Stomach (tissue), 9 donors: ENCODE measurements around the gene TLL1. TPM values are rescaled to one million over a fixed set of nuclear protein-coding genes. Genes with fewer than 3 reads are reported as not detected.

Source experiments
- DNase-seq, 2 donors: peaks; one replicate each; pipeline versions ENCODE4 v3.0.0 to v3.0.0-alpha.2; 2013 to 2019
- H3K27ac ChIP-seq, 5 donors: fragments of 200-600 bp in 4 of 5; sonication (generic) in 4 of 5; one replicate each; pipeline ENCODE4 v1.5.1; 2013 to 2019; ENCODE audit warnings: mild to moderate bottlenecking in 1 of 5, moderate library complexity in 1 of 5
- H3K27me3 ChIP-seq, 3 donors: fragments of 200-600 bp; sonication (generic); one replicate each; pipeline ENCODE4 v1.5.1; 2017 to 2019; ENCODE audit warnings: mixed run types in 1 of 3
- H3K36me3 ChIP-seq, 4 donors: fragments of 200-600 bp; sonication (generic); 1 replicate in 3 of 4; 2 replicates in 1 of 4; pipeline ENCODE4 v1.5.1; 2016 to 2019
- H3K4me1 ChIP-seq, 4 donors: fragments of 200-600 bp; sonication (generic); one replicate each; pipeline ENCODE4 v1.5.1; 2016 to 2019
- H3K4me3 ChIP-seq, 4 donors: fragments of 200-600 bp; sonication (generic) in 3 of 4; one replicate each; pipeline ENCODE4 v1.5.1; 2016 to 2019; ENCODE audit warnings: mild to moderate bottlenecking in 1 of 4
- H3K9me3 ChIP-seq, 4 donors: fragments of 200-600 bp; sonication (generic); one replicate each; pipeline ENCODE4 v1.5.1; 2016 to 2019
- CTCF ChIP-seq, 7 experiments: fragments of 450-650 bp in 4 of 7; fragments of 200-600 bp in 3 of 7; sonication (generic) in 3 of 7; IDR thresholded peaks; one replicate each; pipeline ENCODE4 v1.5.1; 2016 to 2019; ENCODE audit warnings: antibody characterized with exemption in 7 of 7, control low read depth in 2 of 7, mild to moderate bottlenecking in 1 of 7
- EP300 ChIP-seq: sonication (generic); formaldehyde crosslinking; IDR thresholded peaks from one replicate; pipeline ENCODE4 v1.6.1; 2017; ENCODE audit warnings: antibody characterized with exemption
- POLR2A ChIP-seq, 4 donors: fragments of 450-650 bp; IDR thresholded peaks; one replicate each; pipeline ENCODE4 v1.6.1; 2016; ENCODE audit warnings: antibody characterized with exemption in 4 of 4, control low read depth in 2 of 4, mild to moderate bottlenecking in 1 of 4, moderate library complexity in 1 of 4
- POLR2AphosphoS5 ChIP-seq, 3 donors: sonication (generic); formaldehyde crosslinking; IDR thresholded peaks; one replicate each; pipeline ENCODE4 v1.6.1; 2016; ENCODE audit warnings: antibody characterized with exemption in 3 of 3
- WGBS, 5 donors: extraction: QIAGEN DNeasy Blood & Tissue Kit in 3 of 5; methylation state at CpG; one replicate each; pipeline versions ENCODE4 v1.1.5 to v1.1.7; 2013 to 2018; 5-methylcytosine and 5-hydroxymethylcytosine counted together
- intact Hi-C: fragments of 100-400 bp; cut with DNase I; formaldehyde crosslinking; loops from one replicate; pipeline ENCODE4 v1.15.1; 2023; ENCODE audit warnings: low total_unique reads
- polyA plus RNA-seq, 3 donors: library from polyadenylated mRNA; stranded (reverse); fragments of 200-250 nt; gene quantifications; one replicate each; pipeline ENCODE4 v1.2.3, GENCODE V29; 2013
- total RNA-seq, 5 donors: library from RNA; depleted of rRNA; stranded (reverse); fragments of >200 nt; gene quantifications; one replicate each; pipeline versions ENCODE4 v1.1.0 to v1.2.3, GENCODE V29; 2014 to 2016
- donor health status: healthy with polysubstance abuse.
- donor health status: Bipolar disorder and iron deficiency.
- donor health status: healthy.

The TLL1 gene
- total and polyA plus RNA-seq, 8 donors: under 0.01 to 27.5 (median 0.28) TPM; not detected in 1

- TF ChIP-seq POLR2AphosphoS5 (IDR thresholded peaks at IDR 0.05) (no peak), POLR2A (IDR thresholded peaks at IDR 0.05) (no peak), CTCF (IDR thresholded peaks at IDR 0.05) (no peak), EP300 (no peak)
- no peak for DNase-seq
- intact Hi-C loops: no loop called here
- Histone ChIP-seq H3K36me3 (no peaks in the 10 kb centered on the region), H3K27ac (no peak overlapping the region), H3K4me1 (peaks cover 0 to 8% (median 5%) of the 10 kb centered on the region in 4 donors), H3K4me3 (no peak overlapping the region), H3K27me3 (peaks cover 0 to 15% (median 4%) of the 10 kb centered on the region in 3 donors), H3K9me3 (no peaks in the 10 kb centered on the region)
- WGBS, 5 donors: 51 to 75% (median 62%) methylated on average over 3 of the region's 3 CpGs
Observed at GRCh38 chr4:165879641-165880040, 6.6 kb downstream of the TLL1 start.

- H3K4me1 ChIP-seq: no peaks in the 10 kb centered on the region
- H3K27me3 ChIP-seq: no peaks in the 10 kb centered on the region
- no peaks in the 10 kb centered on the region for H3K36me3 ChIP-seq
- TF ChIP-seq EP300 (no peak), CTCF (IDR thresholded peaks at IDR 0.05) (no peak), POLR2AphosphoS5 (IDR thresholded peaks at IDR 0.05) (no peak), POLR2A (IDR thresholded peaks at IDR 0.05) (no peak)
- WGBS, 5 donors: 77 to 100% (median 83%) methylated on average over 1 of the region's 1 CpG
- H3K27ac ChIP-seq: no peak overlapping the region
- H3K9me3 ChIP-seq: peaks cover 0 to 28% (median 15%) of the 10 kb centered on the region in 4 donors
- no peak for DNase-seq
- no peak overlapping the region for H3K4me3 ChIP-seq
- intact Hi-C loops: no loop called here
Observed at GRCh38 chr4:165894159-165894558, 21.1 kb downstream of the TLL1 start.

- Histone ChIP-seq H3K27ac (no peak overlapping the region), H3K27me3 (no peaks in the 10 kb centered on the region), H3K9me3 (no peaks in the 10 kb centered on the region), H3K36me3 (no peaks in the 10 kb centered on the region), H3K4me3 (no peak overlapping the region), H3K4me1 (no peaks in the 10 kb centered on the region)
- 36 to 62% (median 48%) methylated on average over 6 of the region's 6 CpGs for WGBS, 5 donors
- DNase-seq: no peak
- TF ChIP-seq EP300 (no peak), POLR2AphosphoS5 (IDR thresholded peaks at IDR 0.05) (no peak), CTCF (IDR thresholded peaks at IDR 0.05) (no peak), POLR2A (IDR thresholded peaks at IDR 0.05) (no peak)
- intact Hi-C loops: no loop called here
Observed at GRCh38 chr4:165905405-165906027, 32.5 kb downstream of the TLL1 start.

- intact Hi-C loops: no loop called here
- TF ChIP-seq POLR2A (IDR thresholded peaks at IDR 0.05) (no peak), CTCF (IDR thresholded peaks at IDR 0.05) (no peak), POLR2AphosphoS5 (IDR thresholded peaks at IDR 0.05) (no peak)
- 68 to 75% (median 70%) methylated on average over 1 of the region's 1 CpG for WGBS, 5 donors
- Histone ChIP-seq H3K36me3 (no peaks in the 10 kb centered on the region), H3K4me1 (no peaks in the 10 kb centered on the region), H3K4me3 (no peak overlapping the region), H3K9me3 (no peaks in the 10 kb centered on the region), H3K27ac (no peak overlapping the region), H3K27me3 (no peaks in the 10 kb centered on the region)
- no peak for DNase-seq
Observed at GRCh38 chr4:165906272-165906671, 33.2 kb downstream of the TLL1 start.
